GM12878 (cell line): ENCODE results near the gene GPATCH11. TPM values are rescaled to one million over a fixed set of nuclear protein-coding genes. Genes with fewer than 3 reads are reported as not detected.

ENCODE experiments used
- ATAC-seq: fragments of 200-7000 bp; cut with Tn5 transposase; 3 replicates; pipeline ENCODE4 v1.9.1; 2020; ENCODE audit warnings: mild to moderate bottlenecking, moderate library complexity
- BruUV-seq: library from RNA; stranded (reverse); fragments of 400-500 nt; replicated peaks from 2 replicates; lab custom pipeline; 2021; lab: Mats Ljungman, UMichigan
- CTCF ChIA-PET: fragments of 300-600 bp; sonication (Branson Sonifier 250); formaldehyde crosslinking; extraction: SDS; loops from one replicate; lab custom pipeline; 2021; ENCODE audit warnings: inconsistent platforms; lab: Yijun Ruan, JAX
- POLR2A ChIA-PET: fragments of 350-600 bp; formaldehyde crosslinking; extraction: SDS; loops from one replicate; lab custom pipeline; 2021; ENCODE audit warnings: inconsistent platforms; lab: Charles Lee
- RAD21 ChIA-PET: fragments of 300-600 bp; sonication (Branson Sonifier 250); formaldehyde crosslinking; loops from one replicate; lab custom pipeline; 2023; ENCODE audit warnings: antibody characterized with exemption; ENCODE audit not compliant: unreplicated experiment; lab: Charles Lee
- SMC1A ChIA-PET: fragments of 300-600 bp; sonication (Branson Sonifier 250); formaldehyde crosslinking; loops from one replicate; lab custom pipeline; 2023; ENCODE audit not compliant: unreplicated experiment, uncharacterized antibody; lab: Charles Lee
- DNase-seq: peaks from one replicate; pipeline ENCODE4 v3.0.0-alpha.2; 2011; ENCODE audit warnings: low read depth, low spot score
- FAIRE-seq: peaks from 3 replicates; lab custom pipeline; 2011; peaks lifted over from hg19 to GRCh38; lab: Jason Lieb, UNC
- H2AFZ ChIP-seq: 2 replicates; pipeline ENCODE4 v1.6.0; 2011; ENCODE audit warnings: low read depth, low read length, control low read depth; ENCODE audit not compliant: control insufficient read depth
- H3K27ac ChIP-seq: 2 replicates; pipeline ENCODE4 v1.5.1; 2011; ENCODE audit warnings: control low read depth; ENCODE audit not compliant: control insufficient read depth, insufficient read depth
- H3K27me3 ChIP-seq, 2 experiments: replicated peaks in 1 of 2; 2 replicates each; pipeline versions ENCODE4 v1.6.0 to v1.6.1; 2011; ENCODE audit warnings: low read length in 1 of 2; ENCODE audit not compliant: control insufficient read depth in 2 of 2, insufficient read depth in 2 of 2
- H3K36me3 ChIP-seq, 2 experiments: 2 replicates each; pipeline ENCODE4 v1.5.1; 2011; ENCODE audit warnings: low read length in 1 of 2; ENCODE audit not compliant: control insufficient read depth in 2 of 2, insufficient read depth in 2 of 2
- H3K4me1 ChIP-seq: 2 replicates; pipeline ENCODE4 v1.6.1; 2011; ENCODE audit warnings: mild to moderate bottlenecking, low read length, moderate library complexity, mixed read lengths; ENCODE audit not compliant: control insufficient read depth, insufficient read depth
- H3K4me2 ChIP-seq: 2 replicates; pipeline ENCODE4 v1.6.0; 2011; ENCODE audit warnings: control low read depth; ENCODE audit not compliant: control insufficient read depth, insufficient read depth
- H3K4me3 ChIP-seq: fragments of 200-600 bp; sonication (generic); 2 replicates; pipeline ENCODE4 v1.5.1; 2016
- H3K79me2 ChIP-seq: 2 replicates; pipeline ENCODE4 v1.6.0; 2011; ENCODE audit warnings: low read length; ENCODE audit not compliant: control insufficient read depth, insufficient read depth
- H3K9ac ChIP-seq: 2 replicates; pipeline ENCODE4 v1.8.0; 2011; ENCODE audit warnings: low read length, control low read depth, mixed read lengths; ENCODE audit not compliant: control insufficient read depth, insufficient read depth
- H3K9me3 ChIP-seq: replicated peaks from 3 replicates; pipeline ENCODE4 v1.5.1; 2011; ENCODE audit warnings: mild to moderate bottlenecking, low read length; ENCODE audit not compliant: control insufficient read depth, insufficient read depth
- H4K20me1 ChIP-seq: 2 replicates; pipeline ENCODE4 v1.6.0; 2011; ENCODE audit not compliant: control insufficient read depth, insufficient read depth
- HDAC6 ChIP-seq: fragments of 200-600 bp; sonication (generic); IDR thresholded peaks from one replicate; pipeline ENCODE4 v1.8.0; 2017; ENCODE audit warnings: antibody characterized with exemption; ENCODE audit not compliant: unreplicated experiment
- JUND ChIP-seq: IDR thresholded peaks from 2 replicates; pipeline ENCODE4 v1.6.1; 2012; ENCODE audit warnings: low read depth, mild to moderate bottlenecking, low read length, improper control_type of control experiment, moderate library complexity
- MAX ChIP-seq: IDR thresholded peaks from 2 replicates; pipeline ENCODE4 v1.6.1; 2012; ENCODE audit warnings: low read depth, low read length, improper control_type of control experiment
- NFIC ChIP-seq: IDR thresholded peaks from 2 replicates; pipeline ENCODE4 v1.6.1; 2012; ENCODE audit warnings: low read depth, mild to moderate bottlenecking, inconsistent platforms, low read length, moderate library complexity
- RELB ChIP-seq: fragments of 450-650 bp; IDR thresholded peaks from 2 replicates; pipeline ENCODE4 v1.6.1; 2017; ENCODE audit warnings: low read depth, mild to moderate bottlenecking, moderate library complexity
- SIX5 ChIP-seq: IDR thresholded peaks from 2 replicates; pipeline ENCODE4 v1.6.1; 2011; ENCODE audit warnings: mild to moderate bottlenecking, low read depth, low read length, moderate library complexity; ENCODE audit not compliant: severe bottlenecking
- SMAD1 ChIP-seq: fragments of 450-650 bp; IDR thresholded peaks from 2 replicates; pipeline ENCODE4 v1.6.1; 2018; ENCODE audit warnings: mild to moderate bottlenecking, low read depth; ENCODE audit not compliant: partially characterized antibody
- STAT1 ChIP-seq: fragments of 450-650 bp; conservative IDR thresholded peaks from 2 replicates; pipeline ENCODE4 v1.6.1; 2014; ENCODE audit warnings: antibody characterized with exemption, mild to moderate bottlenecking
- ZBTB33 ChIP-seq: fragments of 450-650 bp; IDR thresholded peaks from 2 replicates; pipeline ENCODE4 v1.6.1; 2017; ENCODE audit warnings: mild to moderate bottlenecking
- ZNF24 ChIP-seq: fragments of 450-650 bp; IDR thresholded peaks from 2 replicates; pipeline ENCODE4 v1.6.1; 2017; ENCODE audit warnings: antibody characterized with exemption, mild to moderate bottlenecking
- WGBS: methylation state at CpG from one replicate; pipeline ENCODE4 v1.1.6; 2016; ENCODE audit warnings: low lambda C conversion rate; ENCODE audit not compliant: insufficient replicate concordance, insufficient coverage; ENCODE audit errors: missing lambda C conversion rate; 5-methylcytosine and 5-hydroxymethylcytosine counted together
- in situ Hi-C: fragments of 300-500 bp; cut with MboI; formaldehyde crosslinking; loops from 9 replicates; pipeline ENCODE4 v1.14.3; 2018; ENCODE audit warnings: mixed read lengths
- intact Hi-C: fragments of 100-400 bp; cut with micrococcal nuclease; formaldehyde crosslinking; loops from one replicate; pipeline ENCODE4 v1.14.2; 2022; ENCODE audit not compliant: unreplicated experiment
- polyA plus RNA-seq, 11 experiments: library from polyadenylated mRNA; depleted of rRNA in 4 of 11; unstranded in 6 of 11; stranded (reverse) in 5 of 11; fragments of >200 nt; fragmentation: Nextera tagmentation in 4 of 11; fragmentation: Illumina TruSeq in 1 of 11; extraction: Ambion mirVana in 4 of 11; extraction: Trizol in 1 of 11; gene quantifications; 1 replicate in 1 of 11; 2 replicates in 10 of 11; pipeline versions ENCODE4 v1.2.1 to v1.2.3, GENCODE V29; 2011 to 2016; ENCODE audit warnings: inconsistent platforms in 2 of 11, missing spikeins in 2 of 11, low read depth in 1 of 11
- total RNA-seq, 4 experiments: library from RNA; depleted of rRNA in 3 of 4; stranded (reverse); fragments of >200 nt in 3 of 4; fragmentation: Illumina TruSeq in 1 of 4; extraction: Trizol in 1 of 4; gene quantifications; 2 replicates each; pipeline versions ENCODE4 v1.2.1 to v1.2.3, GENCODE V29; 2013 to 2021

The GPATCH11 gene
- total and polyA plus RNA-seq, 10 of the 15 experiments (the other 5 are each of a cell fraction or from before 2014, with no cell fraction given) = 11.5 to 31.8 (median 16.5) TPM

- Histone ChIP-seq H3K4me2 (no peak overlapping the region), H3K9ac (no peak overlapping the region), H3K79me2 (no peaks in the 10 kb centered on the region), H3K4me1 (no peaks in the 10 kb centered on the region), H3K27ac (no peak overlapping the region), H4K20me1 (no peaks in the 10 kb centered on the region), H3K9me3 (no peaks in the 10 kb centered on the region), H3K36me3 (peaks cover 0 to 2% of the 10 kb centered on the region in 2 experiments; a peak in 2 of 4 replicates), H2AFZ (no peak overlapping the region), H3K4me3 (no peak overlapping the region), H3K27me3 (no peaks in the 10 kb centered on the region)
- BruUV-seq = no TSS peak
- CTCF ChIA-PET = interaction anchor here (0.5 to 1.4 kb wide), 2 partner anchors 11 to 222 kb away, joined by 3 to 4 read pairs; no protein-coding TSS in a partner anchor
- in situ Hi-C loops (no loop called here), intact Hi-C loops (no loop called here)
- 83% methylated on average over 2 of the region's 2 CpGs for WGBS
- FAIRE-seq (no peak), ATAC-seq (no peak), DNase-seq (no peak)
- POLR2A ChIA-PET = no interaction called here
- no peak for TF ChIP-seq RELB
- TF ChIP-seq HDAC6 = no peak
- no peak for TF ChIP-seq SIX5
- no peak for TF ChIP-seq MAX
- TF ChIP-seq NFIC = no peak
- no peak for TF ChIP-seq ZNF24
- no peak for TF ChIP-seq STAT1
- TF ChIP-seq SMAD1 = no peak
- TF ChIP-seq ZBTB33 = no peak
- no peak for TF ChIP-seq JUND
- RAD21 ChIA-PET = interaction anchor here (0.6 kb wide), 1 partner anchor 103 kb away, joined by 4 read pairs; no protein-coding TSS in a partner anchor
- SMC1A ChIA-PET = interaction anchor here (1.0 kb wide), 1 partner anchor 32 kb away, joined by 3 read pairs; no protein-coding TSS in a partner anchor
Measured at GRCh38 chr2:37037771-37038170, 46.5 kb upstream of the GPATCH11 start.
